Medulla oblongata (tissue), 1 donor: ENCODE results near the gene ANO2.
A peak's percentile ranks its signal among the peaks of the same experiment; 100 is the strongest.

Experiments
- DNase-seq: peaks from one replicate; pipeline ENCODE4 v3.0.0-alpha.2; 2015; ENCODE audit errors: extremely low spot score

ANO2 gene

GRCh38 chr12:5778821-5779220 is 166.2 kb downstream of the ANO2 start:
- DNase-seq: no peak

DNA sequence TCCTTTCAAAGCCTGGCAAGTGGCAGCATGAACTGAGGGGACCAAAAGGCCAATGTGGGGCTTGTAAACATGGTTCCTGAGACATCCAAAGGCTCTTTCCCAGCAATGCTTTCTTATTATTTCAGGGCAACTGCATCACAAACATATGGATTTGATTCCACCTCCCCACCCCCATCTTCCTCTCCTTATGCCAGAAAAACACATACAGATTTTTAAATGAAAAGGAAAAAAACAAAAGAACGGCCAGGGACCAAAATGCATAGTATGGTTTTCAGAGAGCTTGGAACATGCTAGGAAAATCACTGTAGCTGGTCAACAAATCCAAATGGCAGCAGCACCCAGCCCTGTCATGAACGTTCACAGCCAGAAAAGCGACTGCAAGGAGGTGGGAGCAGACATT is 167.6 kb downstream of the ANO2 start:
- no peak for DNase-seq

DNA sequence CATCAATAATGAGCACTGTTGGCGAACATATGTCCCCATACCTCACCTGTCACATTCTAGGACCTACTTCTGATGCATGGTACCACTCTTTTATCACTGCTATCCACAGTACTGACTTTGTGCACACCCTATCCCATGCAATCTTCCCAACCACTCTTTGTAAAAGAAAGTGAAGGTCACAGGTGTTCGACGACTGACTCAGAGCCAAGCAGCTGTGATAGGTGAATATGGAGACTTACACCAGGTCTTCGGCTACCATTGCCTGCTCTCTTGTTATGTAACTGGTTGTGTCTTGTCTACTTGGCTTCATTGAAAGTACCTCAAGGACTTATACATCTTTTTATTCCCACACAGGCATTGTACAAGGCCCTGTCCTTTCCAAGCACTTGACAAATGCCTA is 169.0 kb downstream of the ANO2 start:
- no peak for DNase-seq

DNA sequence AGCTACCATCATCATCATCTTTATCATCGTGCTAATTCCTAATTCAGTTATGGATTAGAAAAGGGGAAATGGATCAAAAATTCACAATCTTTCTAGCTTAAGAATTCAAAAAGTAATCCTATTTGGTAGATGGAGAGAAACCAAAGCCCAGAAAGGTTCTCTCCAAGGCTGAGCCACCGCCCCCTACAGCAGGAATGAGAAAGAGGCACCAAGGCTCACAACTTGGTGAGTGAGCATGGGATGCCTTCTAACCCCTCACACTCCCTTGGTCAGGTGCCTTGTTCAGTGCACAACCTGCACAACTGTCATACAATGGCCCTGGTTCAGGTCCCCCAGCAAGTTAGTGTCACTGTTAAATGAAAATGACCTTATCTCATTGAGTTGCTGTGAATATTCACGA is 171.5 kb downstream of the ANO2 start:
- no peak for DNase-seq

DNA sequence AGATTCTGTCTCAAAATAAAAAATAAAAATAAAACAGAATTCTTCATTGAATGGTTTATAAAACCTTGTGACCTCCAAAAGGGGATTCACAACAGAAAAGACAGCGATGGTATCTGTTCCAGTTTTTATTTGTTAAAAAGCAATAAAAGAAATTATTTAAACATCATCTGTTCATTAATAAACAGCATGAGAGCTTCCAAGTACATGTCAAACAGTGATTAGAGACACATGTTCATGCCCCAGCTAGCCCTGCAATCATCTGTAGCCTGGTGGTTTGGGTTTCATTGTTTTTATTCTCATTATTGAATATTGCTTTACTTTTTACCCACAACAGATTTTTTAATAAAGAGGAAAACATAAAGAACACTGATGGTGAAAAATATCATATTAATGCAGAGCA is 173.3 kb downstream of the ANO2 start:
- no peak for DNase-seq

DNA sequence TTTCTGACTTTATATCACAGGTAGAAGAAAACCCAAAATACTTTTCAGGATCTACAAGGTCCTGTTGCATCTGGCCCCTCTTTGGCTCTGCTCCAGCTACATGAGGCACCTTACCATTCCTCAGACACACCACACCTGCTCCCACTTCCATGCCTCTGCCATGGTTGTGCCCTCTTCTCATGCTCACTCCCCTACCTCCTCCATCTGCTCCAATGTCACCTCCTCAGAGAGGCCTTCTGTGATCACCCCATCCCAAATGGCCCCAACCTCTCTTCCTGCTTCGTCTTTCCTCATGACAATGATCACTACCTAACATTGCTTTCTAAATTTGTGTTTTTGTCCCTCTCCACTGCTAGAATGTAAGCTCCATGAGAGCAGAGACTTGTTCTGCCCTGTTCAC is 174.3 kb downstream of the ANO2 start:
- DNase-seq: no peak

DNA sequence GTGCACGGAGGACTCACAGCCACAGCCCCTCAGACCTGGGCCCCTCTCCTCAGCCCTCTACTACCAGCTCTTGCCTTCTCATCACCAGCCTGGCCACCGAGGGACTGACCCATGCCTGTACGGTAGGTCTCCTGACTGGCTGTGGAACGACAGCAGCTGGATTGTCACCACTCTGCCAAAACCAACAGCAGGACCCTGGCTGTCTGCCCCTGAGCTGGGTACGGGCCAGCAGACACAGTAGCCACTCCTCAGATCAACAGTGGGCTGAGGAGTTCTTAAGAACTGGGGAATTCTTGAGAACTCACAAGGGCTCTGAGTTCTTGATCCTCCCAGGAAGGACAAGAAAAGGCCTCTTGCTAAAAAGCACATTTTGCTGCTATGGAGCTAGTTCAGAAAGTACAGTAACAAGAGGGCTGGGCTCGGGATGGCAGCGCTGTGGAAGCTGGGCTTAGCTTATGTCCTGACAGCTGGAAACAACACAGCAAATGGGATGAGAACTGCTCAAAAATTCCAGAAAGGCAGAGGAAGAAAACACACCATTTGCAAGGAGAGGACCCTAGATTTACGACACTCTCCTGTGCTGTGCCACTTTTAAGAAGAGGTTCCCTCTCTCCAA is 176.4 kb downstream of the ANO2 start:
- no peak for DNase-seq

- no peak for DNase-seq
Observed at GRCh38 chr12:5768171-5768570, 176.9 kb downstream of the ANO2 start.

DNA sequence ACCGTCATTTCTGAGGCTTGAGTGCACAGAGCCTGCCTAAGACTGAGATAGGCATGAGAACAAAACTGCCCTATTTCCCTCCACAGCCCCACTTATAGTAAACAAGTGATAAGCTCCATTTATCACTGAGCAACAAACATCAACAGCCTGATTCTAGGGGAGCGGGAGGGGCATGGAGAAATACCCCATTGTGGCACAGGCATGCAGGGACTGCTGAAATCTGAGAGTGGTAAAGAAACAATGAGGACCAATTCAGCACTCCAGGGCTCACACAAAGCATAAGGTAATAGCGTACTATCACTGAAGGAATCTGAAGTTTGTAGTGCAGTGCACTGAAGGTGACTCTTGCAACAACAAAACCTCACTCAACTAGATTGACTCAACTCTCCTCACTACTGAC is 186.7 kb downstream of the ANO2 start:
- no peak for DNase-seq

DNA sequence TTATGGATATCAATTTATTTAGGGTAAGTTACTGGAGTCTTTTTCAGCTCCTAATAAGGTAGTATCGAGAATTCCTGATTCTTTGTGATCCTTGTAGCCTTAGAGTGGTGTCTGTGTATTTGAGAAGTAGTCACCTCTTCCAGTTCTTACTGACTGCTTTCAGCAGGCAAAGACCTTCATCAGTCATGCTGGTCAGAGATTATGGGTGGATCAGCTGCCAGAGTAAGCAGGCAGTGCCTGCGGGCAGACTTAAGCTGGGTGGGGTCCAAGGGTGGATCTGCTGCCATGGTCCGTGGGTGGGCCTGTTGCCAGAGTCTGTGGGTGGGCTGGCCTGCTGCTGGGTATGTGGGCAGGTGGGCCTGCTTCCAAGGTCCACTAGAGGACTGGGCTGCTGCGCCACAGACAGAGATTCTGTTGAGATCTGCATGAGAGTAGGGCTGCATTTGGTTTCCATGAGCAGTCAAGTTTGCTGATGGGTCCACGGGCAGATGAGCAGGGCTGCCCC is 188.7 kb downstream of the ANO2 start:
- DNase-seq: no peak

DNA sequence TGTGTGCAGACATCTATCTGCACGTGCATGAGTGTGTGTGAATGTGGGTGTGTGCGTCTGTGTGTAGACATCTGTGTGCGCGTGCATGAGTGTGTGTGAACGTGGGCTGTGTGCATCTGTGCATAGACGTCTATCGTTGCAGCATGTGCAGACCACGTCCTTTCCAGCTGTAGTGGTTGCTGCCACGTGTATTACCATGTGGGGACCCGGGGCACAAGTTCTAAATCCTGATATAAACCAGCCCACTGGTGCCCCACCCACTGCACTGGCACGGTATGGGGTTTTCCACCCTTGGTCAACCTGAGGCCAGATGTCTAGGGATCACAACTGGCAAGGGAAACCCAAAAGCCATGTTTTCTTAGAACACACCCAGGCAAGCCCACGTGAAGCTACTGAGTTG is 197.0 kb downstream of the ANO2 start:
- no peak for DNase-seq

GRCh38 chr12:5746917-5747316 is 198.1 kb downstream of the ANO2 start:
- DNase-seq: no peak

GRCh38 chr12:5746036-5746908 is 198.8 kb downstream of the ANO2 start:
- no peak for DNase-seq

DNA sequence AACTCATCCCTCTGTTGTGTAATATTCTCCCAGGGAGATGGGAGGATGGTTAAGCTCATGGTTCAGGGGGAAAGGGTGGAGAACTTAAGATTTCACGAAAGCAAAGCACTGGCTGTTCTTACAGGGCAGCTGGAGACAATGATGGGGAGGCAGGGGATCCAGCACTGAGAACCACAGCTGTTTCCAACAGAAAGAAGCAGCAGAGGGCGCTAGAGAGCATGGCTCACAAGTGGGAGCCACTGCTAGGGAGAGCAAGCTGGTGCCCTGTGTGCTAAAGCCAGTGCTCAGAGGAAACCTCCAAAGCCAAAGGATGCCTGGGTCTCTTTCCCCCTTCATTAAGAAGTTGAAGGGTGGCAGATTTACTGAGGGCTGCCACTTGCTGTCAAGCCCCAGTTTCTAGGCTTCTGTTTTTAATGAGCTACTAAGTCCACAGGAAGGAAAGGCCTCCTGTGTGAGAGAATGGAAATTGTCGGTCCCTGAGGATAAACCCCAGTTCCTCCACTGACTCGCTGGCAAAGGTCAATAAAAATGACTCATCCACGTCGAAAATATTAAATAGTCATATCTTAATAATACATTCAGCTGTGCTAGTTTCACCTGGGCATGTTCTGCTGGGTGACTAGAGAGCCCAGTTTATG is 199.7 kb downstream of the ANO2 start:
- DNase-seq: peak; percentile 81

GRCh38 chr12:5742258-5742657 is 202.8 kb downstream of the ANO2 start:
- DNase-seq: no peak

DNA sequence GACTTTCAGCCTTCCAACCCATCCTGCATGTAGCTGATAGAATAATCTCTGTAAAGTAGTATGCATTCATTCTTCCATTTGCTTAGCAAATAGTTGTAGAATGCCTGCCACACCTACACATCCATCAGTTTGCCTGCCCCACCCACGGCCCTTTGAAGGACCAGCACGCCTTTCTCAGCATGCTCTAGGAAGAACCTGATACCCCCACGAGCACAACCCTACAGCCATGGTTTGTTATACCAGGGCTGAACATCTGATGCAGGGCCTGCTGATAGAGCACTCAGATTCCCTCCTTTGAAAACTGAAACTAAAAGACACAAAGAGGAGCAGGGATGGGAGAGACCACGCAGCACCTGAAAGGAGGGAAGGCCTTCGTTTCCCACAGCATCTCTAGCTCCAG is 205.1 kb downstream of the ANO2 start:
- no peak for DNase-seq

GRCh38 chr12:5737778-5738177 is 207.3 kb downstream of the ANO2 start:
- DNase-seq: no peak

DNA sequence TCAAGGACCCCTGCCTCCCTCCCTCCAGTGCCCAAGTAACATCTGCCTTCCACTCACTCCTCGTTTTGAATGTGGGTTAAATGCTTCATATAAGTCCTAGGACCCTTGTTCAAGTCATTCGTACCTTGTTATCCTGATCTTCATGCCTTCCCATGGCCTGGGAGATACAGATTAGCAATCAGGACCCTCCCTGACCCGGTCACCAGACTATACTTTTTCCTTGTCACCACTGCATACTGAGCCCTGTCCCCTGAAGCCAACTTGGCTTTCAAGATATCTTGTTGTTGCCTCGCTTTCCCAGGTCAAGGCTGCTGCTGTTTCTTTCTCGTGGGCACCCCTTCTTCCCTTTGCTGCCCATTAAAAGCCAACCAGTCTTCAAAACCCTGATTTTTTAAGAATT is 208.5 kb downstream of the ANO2 start:
- DNase-seq: no peak

- no peak for DNase-seq
Observed at GRCh38 chr12:5736016-5736415, 209.0 kb downstream of the ANO2 start.

GRCh38 chr12:5733916-5734315 is 211.1 kb downstream of the ANO2 start:
- DNase-seq: no peak

DNA sequence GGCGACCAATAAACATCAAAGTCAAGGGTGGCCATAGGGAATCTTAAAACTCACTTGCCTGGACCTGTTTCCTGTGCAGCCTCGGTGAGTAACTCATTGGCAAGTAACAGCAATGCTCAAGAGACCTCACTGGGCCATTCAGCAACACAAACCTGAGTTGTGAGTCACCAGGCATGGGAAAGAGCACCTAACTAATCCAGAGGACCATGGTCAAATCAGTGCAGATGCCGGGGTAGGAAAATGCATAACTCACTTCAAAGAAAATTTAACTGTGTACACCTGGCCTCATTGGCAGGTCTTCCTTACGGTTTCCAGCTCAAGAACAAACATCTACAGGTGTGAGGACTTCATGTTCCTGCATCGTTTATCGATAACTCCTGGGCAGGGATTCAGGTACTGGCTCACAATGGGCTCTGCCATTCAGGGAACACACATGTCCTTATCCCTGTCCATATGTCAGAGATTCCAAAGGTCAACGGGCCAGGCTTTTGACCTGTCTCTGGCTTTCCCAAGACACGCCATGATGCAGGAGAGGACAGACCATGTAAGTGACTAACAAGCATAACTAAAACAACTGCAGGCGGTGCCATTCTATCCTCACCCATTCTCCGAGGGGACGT is 211.8 kb downstream of the ANO2 start:
- no peak for DNase-seq

DNA sequence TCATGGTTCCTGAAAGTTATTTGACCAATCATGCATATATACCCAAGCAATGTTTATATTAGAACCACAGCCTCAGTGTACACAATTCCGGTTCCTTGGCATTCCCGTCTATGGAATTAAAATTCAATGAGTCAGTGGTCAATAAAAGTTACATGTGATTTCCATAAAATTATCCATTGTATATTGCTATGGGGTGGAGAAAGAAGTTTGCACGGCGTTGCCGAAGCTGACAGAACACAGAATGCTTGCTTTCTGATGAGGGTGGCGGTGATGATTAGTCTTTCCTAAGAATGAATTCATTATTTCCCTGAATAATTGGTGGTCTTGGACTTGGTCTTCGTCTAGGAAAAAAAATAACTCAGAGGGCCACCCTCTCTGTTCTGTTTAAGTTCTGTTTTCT is 214.1 kb downstream of the ANO2 start:
- DNase-seq: no peak
